Dermis blood vessel endothelial cell (primary cell): ENCODE measurements around the gene PSMD1. TPM values are rescaled to one million over a fixed set of nuclear protein-coding genes. Genes with fewer than 3 reads are reported as not detected.

Experiments used
- DNase-seq: peaks from one replicate; pipeline ENCODE4 v3.0.0; 2010
- total RNA-seq: library from RNA; depleted of rRNA; stranded (reverse); fragments of >200 nt; gene quantifications from 2 replicates; pipeline ENCODE4 v1.2.3, GENCODE V29; 2014

The PSMD1 gene
- total RNA-seq, 1 donor from 2014 or later, result 115 TPM

- DNase-seq, result no peak
These were observed 20.5 kb upstream of the PSMD1 start for GRCh38 chr2:231036131-231036530.

- no peak for DNase-seq
These were observed 20.0 kb upstream of the PSMD1 start for GRCh38 chr2:231036578-231037106.

GRCh38 chr2:231037202-231037730 lies 19.4 kb upstream of the PSMD1 start, which contains the start of gene C2orf72:
Gene C2orf72, plus strand, starts transcription at chr2:231037523. Its CDS starts 43 bp downstream, at chr2:231037566.
- no peak for DNase-seq

DNA sequence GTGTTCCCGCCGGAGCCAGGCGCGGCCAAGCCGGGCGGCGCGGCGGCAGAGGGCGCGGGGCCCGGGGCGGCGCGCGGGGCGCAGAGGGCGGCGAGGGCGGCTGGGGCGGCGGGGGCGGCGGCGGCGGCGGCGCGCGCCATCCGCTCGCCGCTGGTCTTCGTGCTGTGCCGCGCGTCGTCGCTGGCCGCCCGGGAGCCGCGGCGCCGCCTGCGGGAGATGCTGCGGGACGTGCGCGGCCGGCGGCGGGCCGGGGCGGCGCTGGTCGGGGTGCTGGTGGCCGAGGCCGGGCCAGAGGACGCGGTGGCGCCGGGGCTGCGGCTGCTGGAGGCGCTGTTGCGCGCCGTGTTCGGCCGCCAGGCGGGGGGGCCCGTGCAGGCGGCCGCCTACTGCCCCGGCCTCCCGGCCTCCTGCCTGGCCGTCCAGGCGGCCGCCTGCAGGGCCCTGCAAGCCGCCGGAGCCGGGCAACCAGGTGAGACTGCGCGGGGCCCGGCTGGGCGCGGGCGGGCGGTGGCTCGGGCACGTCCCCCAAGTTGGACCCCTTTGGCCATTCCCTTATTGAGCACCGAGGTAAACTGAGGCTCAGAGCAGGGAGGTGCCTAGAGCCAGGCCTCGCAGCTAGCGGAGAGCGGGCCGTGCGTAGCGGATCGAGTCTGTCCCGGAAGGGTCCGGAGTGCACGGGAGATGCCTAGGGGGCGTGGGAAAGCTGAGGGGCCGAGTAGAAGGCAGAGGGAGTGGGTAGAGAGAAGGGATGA lies 18.8 kb upstream of the PSMD1 start:
- DNase-seq, result peak; percentile 28

- DNase-seq, result no peak
These were observed 18.0 kb upstream of the PSMD1 start for GRCh38 chr2:231038483-231039293.

GRCh38 chr2:231039294-231039664 lies 17.4 kb upstream of the PSMD1 start:
- DNase-seq, result no peak

DNA sequence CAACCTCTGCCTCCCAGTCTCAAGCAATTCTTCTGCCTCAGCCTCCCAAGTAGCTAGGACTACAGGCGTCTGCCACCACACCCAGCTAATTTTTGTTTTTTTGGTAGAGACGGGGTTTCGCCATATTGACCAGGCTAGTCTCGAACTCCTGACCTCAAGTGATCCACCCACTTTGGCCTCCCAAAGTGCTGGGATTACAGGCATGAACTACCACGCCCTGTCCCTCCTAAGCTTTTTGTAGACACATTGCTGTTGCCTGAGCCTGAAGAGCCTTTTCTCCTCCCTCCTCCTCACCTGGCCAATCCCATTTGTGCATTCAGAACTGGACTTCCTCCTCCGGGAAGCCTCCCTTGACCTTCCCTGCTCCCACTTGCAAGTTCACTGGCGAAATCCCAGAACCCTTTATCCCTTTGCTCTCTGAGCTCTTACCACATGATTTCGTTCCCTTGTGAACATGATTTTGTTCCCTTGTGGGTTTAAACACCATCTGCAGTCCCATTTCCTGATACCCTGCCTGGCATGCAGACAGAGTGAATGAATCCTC lies 16.8 kb upstream of the PSMD1 start:
- no peak for DNase-seq

DNA sequence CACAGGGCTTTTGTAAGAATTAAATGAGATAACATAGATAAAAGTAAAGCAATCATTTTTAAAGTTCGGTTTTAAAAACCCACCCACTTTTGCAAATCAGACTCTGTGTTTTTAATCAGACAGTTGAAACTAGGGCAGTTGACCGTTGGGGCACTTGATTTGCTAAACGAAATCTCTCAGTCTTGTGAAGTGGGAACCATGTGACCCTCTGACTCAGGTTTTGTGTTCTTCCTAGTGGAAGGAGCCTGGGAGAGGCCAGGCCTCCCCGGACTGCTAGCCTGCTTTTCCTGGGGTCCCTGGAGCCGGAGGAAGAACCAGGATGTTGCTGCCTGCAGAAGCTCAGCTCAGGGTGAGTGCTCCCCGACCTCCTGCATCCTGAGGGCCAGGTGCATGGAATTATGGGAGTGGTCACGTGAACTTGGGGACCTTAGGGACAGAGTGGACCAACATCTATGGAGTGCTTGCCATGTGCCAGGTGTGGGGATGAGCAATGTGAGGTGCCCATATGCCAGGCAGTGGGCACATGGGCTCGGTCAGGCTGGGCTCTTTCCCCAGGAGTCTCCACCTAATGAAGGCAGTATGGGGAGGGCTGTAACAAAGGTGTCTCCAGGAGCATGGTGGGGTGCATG lies 15.5 kb upstream of the PSMD1 start:
- no peak for DNase-seq

- DNase-seq, result no peak
These were observed 12.9 kb upstream of the PSMD1 start for GRCh38 chr2:231043796-231044195.

DNA sequence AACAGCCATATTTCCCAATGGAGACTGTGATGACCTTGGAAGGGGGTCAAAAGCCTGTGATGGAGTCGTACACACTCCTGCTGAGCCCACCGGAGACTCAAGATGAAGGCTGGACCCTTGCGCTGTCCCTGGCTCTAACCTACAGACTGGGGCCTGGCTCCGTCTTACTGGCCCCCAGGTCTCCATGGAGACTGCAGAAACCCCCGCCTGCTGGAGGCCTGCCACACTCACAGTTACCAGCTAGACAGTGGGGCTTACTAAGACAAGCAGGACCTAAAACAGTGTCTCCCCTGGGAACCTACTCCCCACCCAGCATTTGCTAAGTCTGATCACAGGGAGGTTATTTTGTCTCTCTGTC lies 9.8 kb upstream of the PSMD1 start:
- DNase-seq, result no peak

- no peak for DNase-seq
These were observed 9.3 kb upstream of the PSMD1 start for GRCh38 chr2:231047274-231047922.

GRCh38 chr2:231047923-231048915 lies 8.4 kb upstream of the PSMD1 start:
- DNase-seq, result no peak

- no peak for DNase-seq
These were observed 7.2 kb upstream of the PSMD1 start for GRCh38 chr2:231049286-231050017.

GRCh38 chr2:231050018-231050901 lies 6.4 kb upstream of the PSMD1 start:
- no peak for DNase-seq

GRCh38 chr2:231051116-231051515 lies 5.6 kb upstream of the PSMD1 start:
- no peak for DNase-seq

GRCh38 chr2:231052494-231053451 lies 3.9 kb upstream of the PSMD1 start:
- peak; percentile 88 for DNase-seq

- DNase-seq, result no peak
These were observed 2.8 kb upstream of the PSMD1 start for GRCh38 chr2:231053846-231054245.

DNA sequence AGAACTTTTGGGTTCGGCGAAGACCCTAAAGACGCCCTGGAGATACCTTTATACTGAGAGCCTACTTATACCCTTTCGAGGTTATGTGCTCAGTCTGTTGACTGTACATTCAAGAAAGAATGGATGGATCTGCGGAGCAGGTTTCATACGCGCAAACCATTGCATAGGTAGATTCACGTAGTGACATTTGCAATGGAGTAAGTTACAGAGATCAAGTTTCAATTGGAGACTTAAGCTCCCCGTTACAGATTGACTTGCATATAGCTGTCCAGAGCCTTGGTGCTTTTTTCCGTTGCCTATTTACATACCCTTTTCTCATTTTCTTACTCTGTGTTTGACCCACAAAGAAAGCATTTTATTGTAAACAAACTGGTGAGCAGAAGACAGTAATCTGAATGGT lies 923 bp downstream of the PSMD1 start:
- peak; percentile 33 for DNase-seq
